ENCODE results near the gene UNC5B.

- no peak for TF ChIP-seq CTCF (IDR thresholded peaks at IDR 0.05)
- TF ChIP-seq EP300 (IDR thresholded peaks at IDR 0.05), result no peak
- TF ChIP-seq POLR2A (IDR thresholded peaks at IDR 0.05), result no peak
- no peak for TF ChIP-seq POLR2AphosphoS5 (IDR thresholded peaks at IDR 0.05)
Measured at GRCh38 chr10:71312220-71312619, 99.8 kb downstream of the UNC5B start.

Measured in upper lobe of left lung (tissue), 4 donors.